SK-N-MC (cell line): Measurements from ENCODE around the gene IP6K1.

ENCODE experiments used
- DNase-seq: peaks from one replicate; pipeline ENCODE4 v3.0.0-alpha.2; 2011; ENCODE audit warnings: low read depth, low spot score
- H3K27ac ChIP-seq: fragments of 200-600 bp; sonication (generic); 2 replicates; pipeline ENCODE4 v1.5.1; 2016; ENCODE audit warnings: mixed run types
- H3K36me3 ChIP-seq: fragments of 200-600 bp; sonication (generic); 2 replicates; pipeline ENCODE4 v1.6.1; 2017; ENCODE audit warnings: antibody characterized with exemption, low read length, mixed read lengths; ENCODE audit not compliant: insufficient read depth
- H3K4me3 ChIP-seq: fragments of 200-600 bp; sonication (generic); 2 replicates; pipeline ENCODE4 v1.5.1; 2016
- H3K9ac ChIP-seq: fragments of 200-600 bp; sonication (generic); 2 replicates; pipeline ENCODE4 v1.8.0; 2017; ENCODE audit warnings: mixed run types, mixed read lengths; ENCODE audit not compliant: insufficient read length
- H3K9me3 ChIP-seq: fragments of 200-600 bp; sonication (generic); 2 replicates; pipeline ENCODE4 v1.6.1; 2017; ENCODE audit warnings: low read depth, mild to moderate bottlenecking, antibody characterized with exemption, low read length, moderate library complexity, mixed read lengths
- EZH2 ChIP-seq: fragments of 200-600 bp; sonication (generic); IDR thresholded peaks from one replicate; pipeline ENCODE4 v1.6.1; 2017; ENCODE audit warnings: antibody characterized with exemption
- FOXP2 ChIP-seq: optimal IDR thresholded peaks from 2 replicates; pipeline ENCODE3; 2011; ENCODE audit warnings: mild to moderate bottlenecking, moderate library complexity; ENCODE audit not compliant: insufficient read depth; ENCODE audit errors: extremely low read length, control extremely low read depth
- POLR2AphosphoS5 ChIP-seq: IDR thresholded peaks from 2 replicates; pipeline ENCODE4 v1.6.1; 2012; ENCODE audit warnings: mild to moderate bottlenecking, low read depth, low read length, borderline replicate concordance

Gene IP6K1

GRCh38 chr3:49715611-49716121 lies 70.7 kb downstream of the IP6K1 start:
- Histone ChIP-seq H3K9me3 (no peaks in the 10 kb centered on the region), H3K9ac (no peak overlapping the region), H3K27ac (no peak overlapping the region), H3K36me3 (no peaks in the 10 kb centered on the region), H3K4me3 (no peak overlapping the region)
- no peak for TF ChIP-seq POLR2AphosphoS5
- TF ChIP-seq FOXP2 = no peak
- no peak for TF ChIP-seq EZH2
- no peak for DNase-seq

DNA sequence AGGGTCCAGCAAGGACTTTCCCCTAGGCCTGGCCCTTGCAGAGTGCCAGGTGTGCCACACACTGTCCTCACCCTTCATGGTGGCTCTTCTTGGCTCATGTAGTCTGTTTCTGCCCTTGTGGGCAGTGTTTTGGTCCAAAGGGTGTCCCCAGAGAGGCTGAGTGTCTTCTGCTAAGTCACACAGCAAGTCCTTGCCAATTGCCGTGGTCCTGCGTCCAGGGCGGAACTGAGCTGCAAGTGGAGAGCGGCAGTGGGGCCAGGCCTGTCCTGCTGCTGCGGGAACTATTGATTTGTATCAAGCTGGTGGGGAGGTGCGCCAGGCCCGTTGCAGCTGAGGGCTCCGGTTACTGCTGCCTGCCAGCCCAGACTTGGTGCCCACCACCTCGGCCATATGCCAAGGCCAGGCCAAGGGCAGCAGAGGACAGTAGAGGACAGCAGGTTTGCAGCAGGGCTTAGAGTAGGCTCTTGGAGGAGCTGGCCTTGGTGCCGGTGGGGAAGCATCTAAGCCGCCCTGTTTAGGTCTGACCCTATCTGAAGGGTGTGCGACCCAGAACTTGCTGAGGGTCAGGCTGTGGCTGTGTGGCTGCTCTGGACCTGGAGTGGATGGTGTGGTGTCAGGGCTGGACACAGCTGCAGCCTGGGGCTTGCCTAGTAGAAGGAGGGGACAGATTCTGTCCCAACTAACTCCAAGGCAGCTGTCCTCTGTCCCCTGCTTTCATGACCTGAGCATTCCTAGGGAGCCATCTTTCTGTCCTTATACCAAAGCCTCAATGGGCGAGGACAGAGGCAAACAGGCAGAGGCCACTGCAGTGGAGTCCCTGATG lies 71.4 kb downstream of the IP6K1 start:
- no peaks in the 10 kb centered on the region for H3K36me3 ChIP-seq
- no peak for TF ChIP-seq EZH2
- TF ChIP-seq POLR2AphosphoS5 = no peak
- no peak for TF ChIP-seq FOXP2
- DNase-seq = no peak
- H3K9ac ChIP-seq = no peak overlapping the region
- H3K27ac ChIP-seq = no peak overlapping the region
- no peak overlapping the region for H3K4me3 ChIP-seq
- H3K9me3 ChIP-seq = no peaks in the 10 kb centered on the region

GRCh38 chr3:49713336-49714105 lies 72.8 kb downstream of the IP6K1 start:
- Histone ChIP-seq H3K27ac (no peak overlapping the region), H3K36me3 (no peaks in the 10 kb centered on the region), H3K4me3 (no peak overlapping the region), H3K9me3 (no peaks in the 10 kb centered on the region), H3K9ac (no peak overlapping the region)
- no peak for DNase-seq
- no peak for TF ChIP-seq FOXP2
- TF ChIP-seq POLR2AphosphoS5 = no peak
- no peak for TF ChIP-seq EZH2

GRCh38 chr3:49712631-49713317 lies 73.6 kb downstream of the IP6K1 start:
- no peak for DNase-seq
- Histone ChIP-seq H3K36me3 (no peaks in the 10 kb centered on the region), H3K27ac (no peak overlapping the region), H3K4me3 (no peak overlapping the region), H3K9ac (no peak overlapping the region), H3K9me3 (no peaks in the 10 kb centered on the region)
- TF ChIP-seq EZH2 (no peak), POLR2AphosphoS5 (no peak), FOXP2 (no peak)

DNA sequence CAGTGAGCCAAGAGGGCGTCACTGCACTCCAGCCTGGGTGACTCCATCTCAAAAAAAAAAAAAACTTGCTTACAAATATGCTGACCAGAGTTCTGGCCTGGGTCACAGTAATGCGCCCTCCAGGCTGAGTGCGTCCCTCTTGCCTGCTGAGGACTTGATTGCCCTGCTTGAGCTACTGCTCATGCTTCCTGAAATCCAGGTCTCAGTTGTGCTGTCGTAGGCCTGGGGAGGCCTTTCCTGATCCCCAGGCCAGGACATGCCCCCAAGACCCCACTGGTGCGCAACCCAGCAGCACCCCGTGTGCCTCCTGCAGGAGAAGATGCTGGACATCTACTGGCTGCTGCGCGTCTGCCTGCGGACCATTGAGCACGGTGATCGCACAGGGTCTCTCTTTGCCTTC lies 74.2 kb downstream of the IP6K1 start:
- Histone ChIP-seq H3K27ac (no peak overlapping the region), H3K4me3 (no peak overlapping the region), H3K9me3 (no peaks in the 10 kb centered on the region), H3K9ac (no peak overlapping the region), H3K36me3 (no peaks in the 10 kb centered on the region)
- TF ChIP-seq FOXP2 = no peak
- no peak for TF ChIP-seq EZH2
- no peak for TF ChIP-seq POLR2AphosphoS5
- no peak for DNase-seq

DNA sequence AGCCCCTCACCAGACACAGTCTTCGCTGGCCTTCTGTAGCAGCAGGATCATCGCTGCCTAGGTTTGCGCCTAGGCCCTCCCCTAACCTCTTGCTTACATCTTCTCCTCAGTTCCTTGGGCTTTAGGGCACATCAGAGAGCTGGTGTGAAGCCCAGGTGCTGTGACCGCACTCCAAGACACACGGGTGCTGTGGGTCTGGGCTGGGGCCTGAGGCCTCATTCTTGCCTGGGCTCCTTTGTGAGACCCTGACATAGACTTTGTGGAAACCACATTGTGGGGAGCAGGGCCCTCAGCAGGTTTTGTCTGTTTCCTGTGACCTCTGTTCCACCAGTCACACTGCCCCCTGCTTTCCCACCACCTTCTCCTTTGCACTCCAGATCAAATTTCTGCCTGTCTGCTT lies 74.9 kb downstream of the IP6K1 start:
- DNase-seq = no peak
- Histone ChIP-seq H3K36me3 (no peaks in the 10 kb centered on the region), H3K4me3 (no peak overlapping the region), H3K27ac (no peak overlapping the region), H3K9me3 (no peaks in the 10 kb centered on the region), H3K9ac (no peak overlapping the region)
- TF ChIP-seq FOXP2 = no peak

GRCh38 chr3:49709852-49710251 lies 76.5 kb downstream of the IP6K1 start:
- DNase-seq = no peak
- no peaks in the 10 kb centered on the region for H3K9me3 ChIP-seq
- H3K4me3 ChIP-seq = no peak overlapping the region
- H3K27ac ChIP-seq = no peak overlapping the region
- H3K9ac ChIP-seq = no peak overlapping the region
- no peaks in the 10 kb centered on the region for H3K36me3 ChIP-seq
- TF ChIP-seq EZH2 (no peak), FOXP2 (no peak), POLR2AphosphoS5 (no peak)

GRCh38 chr3:49707113-49707480 lies 79.2 kb downstream of the IP6K1 start:
- Histone ChIP-seq H3K27ac (no peak overlapping the region), H3K36me3 (no peaks in the 10 kb centered on the region), H3K4me3 (no peak overlapping the region), H3K9ac (no peak overlapping the region), H3K9me3 (no peaks in the 10 kb centered on the region)
- DNase-seq = no peak
- no peak for TF ChIP-seq FOXP2
- no peak for TF ChIP-seq EZH2
- no peak for TF ChIP-seq POLR2AphosphoS5
